NCI-H146 treated with DMSO at 0.1 percent for 48 hours (cell line): ENCODE data around the gene HSD17B8.

Source experiments
- DNase-seq: peaks from one replicate; lab custom pipeline; 2025; ENCODE audit not compliant: unreplicated experiment; lab: John Stamatoyannopoulos, UW

Gene HSD17B8

DNA sequence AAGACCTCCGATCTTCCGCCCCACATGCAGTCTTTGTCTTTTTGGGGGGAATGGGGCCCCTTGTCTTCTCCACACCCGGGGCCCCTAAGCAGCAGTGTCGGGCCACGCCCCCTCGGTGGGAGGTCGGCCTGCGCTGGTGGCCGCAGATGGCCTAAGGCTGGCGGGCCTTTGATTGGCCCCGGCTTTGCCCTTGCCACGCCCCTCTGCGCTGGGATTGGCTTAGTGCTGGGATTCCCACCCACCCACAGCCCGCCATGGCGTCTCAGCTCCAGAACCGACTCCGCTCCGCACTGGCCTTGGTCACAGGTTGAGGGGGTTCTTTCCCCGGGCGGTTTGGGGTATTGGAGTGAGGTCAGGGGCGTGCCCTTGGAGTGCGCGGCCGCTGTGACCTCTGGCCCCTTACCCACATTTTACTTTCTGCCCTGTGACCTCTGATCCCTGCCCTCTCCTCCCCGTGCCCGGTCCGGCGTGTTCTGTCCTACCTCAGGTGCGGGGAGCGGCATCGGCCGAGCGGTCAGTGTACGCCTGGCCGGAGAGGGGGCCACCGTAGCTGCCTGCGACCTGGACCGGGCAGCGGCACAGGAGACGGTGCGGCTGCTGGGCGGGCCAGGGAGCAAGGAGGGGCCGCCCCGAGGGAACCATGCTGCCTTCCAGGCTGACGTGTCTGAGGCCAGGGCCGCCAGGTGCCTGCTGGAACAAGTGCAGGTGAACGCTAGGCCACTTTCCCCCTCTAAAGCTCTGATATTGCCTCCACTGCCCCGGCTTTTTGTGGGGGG, at the start of gene HSD17B8:
TSS of gene HSD17B8 (plus strand) at position 241 of the 776 bp plus-strand sequence. CDS start at position 255, 14 bp downstream.
- peak; percentile 65 for DNase-seq

DNA sequence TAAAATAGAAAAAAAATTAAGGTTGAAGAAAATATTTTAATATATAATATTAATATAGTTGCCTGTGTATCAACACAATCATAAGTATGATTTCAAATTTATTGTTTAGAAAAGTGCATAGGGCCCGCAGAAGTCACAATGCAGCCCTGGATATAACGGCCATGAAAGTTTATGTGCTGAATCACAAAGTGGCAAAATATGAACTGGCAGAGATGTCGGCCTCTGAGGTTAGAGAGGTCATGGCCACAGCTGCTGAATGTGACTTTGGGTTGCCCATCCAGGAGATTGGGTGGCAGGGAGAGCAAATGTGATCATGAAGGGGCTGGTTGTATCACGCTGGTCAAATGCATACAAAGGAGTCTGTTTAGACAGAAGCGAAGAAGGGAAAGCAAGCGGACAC, 47.9 kb upstream of the HSD17B8 start:
- no peak for DNase-seq

DNA sequence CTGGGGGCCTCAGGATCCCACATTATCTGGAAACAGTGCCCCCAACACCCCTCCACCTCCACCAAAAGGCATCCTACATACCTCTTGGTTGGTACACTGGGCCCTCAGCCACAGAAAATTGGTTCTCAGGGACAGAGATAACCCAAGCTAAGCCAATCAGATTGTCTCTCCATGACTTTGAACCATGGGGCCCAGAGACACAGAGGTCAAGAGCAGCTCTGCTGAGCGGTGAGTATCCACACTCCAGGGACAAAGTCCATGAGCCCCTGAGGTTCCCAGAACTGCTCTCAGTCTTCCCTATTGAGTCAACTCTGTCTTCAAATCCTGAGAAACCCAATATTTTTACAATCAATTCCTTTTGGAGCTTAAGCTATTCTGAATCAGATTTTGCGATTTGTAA, 47.5 kb upstream of the HSD17B8 start:
- no peak for DNase-seq

DNA sequence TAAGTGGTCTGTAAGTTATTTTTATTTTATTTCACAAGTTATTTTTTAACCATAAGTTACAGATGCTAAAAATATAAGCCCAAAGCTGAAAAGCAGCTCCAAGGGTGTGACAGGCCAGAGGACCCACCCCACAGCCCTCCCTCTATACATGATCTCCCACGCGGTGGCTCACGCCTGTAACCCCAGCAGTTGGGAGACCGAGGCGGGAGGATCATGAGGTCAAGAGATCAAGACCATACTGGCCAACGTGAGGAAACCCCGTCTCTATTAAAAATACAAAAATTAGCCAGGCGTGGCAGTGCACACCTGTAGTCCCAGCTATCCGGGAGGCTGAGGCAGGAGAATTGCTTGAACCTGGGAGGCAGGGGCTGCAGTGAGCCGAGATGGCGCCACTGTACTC, 44.4 kb upstream of the HSD17B8 start:
- no peak for DNase-seq

DNA sequence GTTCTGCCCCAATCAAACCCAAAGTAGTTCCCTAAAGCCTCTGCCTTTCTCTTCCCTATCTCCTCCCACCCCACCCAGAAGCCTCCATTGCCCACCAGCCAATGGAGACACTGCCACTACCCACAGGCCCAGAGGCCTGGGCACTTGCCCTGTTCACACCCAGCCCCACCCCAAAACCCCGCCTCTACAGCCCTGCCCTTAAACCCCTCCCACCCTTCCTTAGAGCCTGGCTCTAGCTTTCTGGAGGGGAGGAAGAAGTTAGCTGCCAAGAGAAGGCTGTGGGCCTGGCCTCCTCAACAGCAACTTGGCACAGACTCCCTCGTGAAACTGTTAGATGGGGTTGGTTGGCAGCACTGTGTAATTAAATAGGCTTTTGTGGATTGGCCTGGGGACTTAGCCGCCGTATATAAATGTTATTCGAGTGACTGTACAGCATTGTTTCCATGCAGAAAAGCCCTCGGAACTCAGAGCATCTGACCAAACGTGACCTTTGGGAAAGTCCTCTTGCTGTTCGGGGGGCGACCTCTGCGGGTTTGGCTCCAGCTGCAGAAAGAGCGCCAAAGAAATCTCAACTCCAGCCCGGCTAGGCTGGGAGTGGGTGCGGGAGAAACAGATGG, 43.6 kb upstream of the HSD17B8 start:
- no peak for DNase-seq

DNA sequence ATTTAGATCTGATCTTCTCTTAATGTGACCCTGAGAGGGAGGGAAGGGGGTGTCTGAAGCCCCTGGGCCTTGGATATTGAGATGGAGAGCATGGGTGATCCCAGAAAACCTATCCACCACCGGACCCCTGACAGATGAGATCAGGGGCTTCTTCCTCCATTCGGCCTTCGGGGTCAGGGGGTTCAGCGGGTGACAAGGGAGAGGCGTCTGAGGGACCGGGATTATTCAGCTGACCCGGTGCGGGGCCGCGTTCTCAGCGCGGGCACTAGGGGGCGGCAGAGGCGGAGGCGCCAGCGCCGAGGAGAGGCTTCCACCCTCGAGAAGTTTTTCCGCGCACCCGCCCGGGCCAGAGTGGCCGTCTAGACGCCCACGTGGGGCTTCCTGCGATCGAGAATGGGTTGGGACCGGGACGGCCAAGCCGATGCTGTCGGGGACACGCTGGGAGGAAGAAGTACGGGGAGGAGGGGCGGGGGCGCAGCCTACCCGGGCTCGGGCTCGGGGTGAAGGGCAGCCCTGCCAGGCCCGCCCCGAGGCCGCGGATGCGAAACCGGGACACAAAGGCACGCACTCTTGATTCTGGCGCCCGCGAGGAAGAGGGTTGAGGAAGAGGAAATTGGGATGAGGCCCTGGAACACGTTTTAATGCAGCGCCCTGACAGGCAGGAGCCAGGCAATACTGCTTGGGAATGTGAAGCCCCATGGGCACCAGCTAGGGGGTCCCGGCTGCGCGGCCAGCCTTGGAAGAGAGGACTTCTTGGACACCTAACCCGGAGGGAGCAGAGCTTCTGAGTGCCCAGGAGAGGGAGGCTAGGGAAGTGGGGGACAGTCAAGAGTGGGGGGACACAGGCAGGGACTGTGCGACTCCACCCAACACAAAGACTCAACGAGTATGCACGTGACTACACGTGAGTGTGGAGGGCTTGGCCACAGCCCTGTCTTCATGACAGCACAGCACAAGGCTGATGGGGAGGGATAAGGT, 42.8 kb upstream of the HSD17B8 start:
- DNase-seq = peak; percentile 20

DNA sequence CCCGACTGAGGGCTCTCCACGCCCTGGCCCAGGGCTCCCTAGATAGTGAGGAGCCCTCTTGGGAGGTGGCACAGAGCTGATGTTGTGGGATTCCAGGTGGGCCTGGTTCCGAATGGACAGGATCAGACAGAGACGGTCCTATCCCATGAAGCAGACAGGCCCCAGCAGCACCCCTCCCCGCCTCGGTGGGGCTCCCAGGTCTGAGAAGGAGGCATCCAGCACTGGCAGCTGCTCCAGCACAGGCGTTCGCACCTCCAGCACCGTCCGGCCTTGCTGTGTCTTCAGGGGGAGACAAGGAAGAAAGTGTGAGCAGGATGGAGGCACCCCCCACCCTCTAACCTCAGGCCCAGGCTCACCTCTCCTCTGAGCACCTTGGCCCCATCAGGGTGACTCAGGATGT, 40.9 kb upstream of the HSD17B8 start:
- DNase-seq = no peak

DNA sequence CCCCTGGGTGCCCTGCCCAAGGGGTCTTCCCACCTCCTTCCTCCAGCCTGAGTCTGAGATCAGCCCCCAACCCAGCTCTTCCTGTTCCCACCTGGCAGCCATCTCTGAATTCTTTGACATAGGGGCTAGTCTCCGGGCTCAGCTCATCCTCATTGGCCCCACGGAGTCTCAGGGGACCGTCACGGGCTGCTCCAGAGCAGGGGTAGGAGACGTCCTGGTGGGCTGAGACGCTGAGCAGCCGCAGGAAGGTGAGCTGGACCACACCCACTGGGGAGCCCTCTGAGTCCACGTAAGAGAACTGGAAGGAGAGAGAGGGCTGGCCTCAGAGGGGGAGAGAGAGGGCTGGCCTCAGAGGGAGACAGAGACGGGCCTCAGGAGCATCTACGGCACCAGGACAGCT, 40.3 kb upstream of the HSD17B8 start:
- no peak for DNase-seq

DNA sequence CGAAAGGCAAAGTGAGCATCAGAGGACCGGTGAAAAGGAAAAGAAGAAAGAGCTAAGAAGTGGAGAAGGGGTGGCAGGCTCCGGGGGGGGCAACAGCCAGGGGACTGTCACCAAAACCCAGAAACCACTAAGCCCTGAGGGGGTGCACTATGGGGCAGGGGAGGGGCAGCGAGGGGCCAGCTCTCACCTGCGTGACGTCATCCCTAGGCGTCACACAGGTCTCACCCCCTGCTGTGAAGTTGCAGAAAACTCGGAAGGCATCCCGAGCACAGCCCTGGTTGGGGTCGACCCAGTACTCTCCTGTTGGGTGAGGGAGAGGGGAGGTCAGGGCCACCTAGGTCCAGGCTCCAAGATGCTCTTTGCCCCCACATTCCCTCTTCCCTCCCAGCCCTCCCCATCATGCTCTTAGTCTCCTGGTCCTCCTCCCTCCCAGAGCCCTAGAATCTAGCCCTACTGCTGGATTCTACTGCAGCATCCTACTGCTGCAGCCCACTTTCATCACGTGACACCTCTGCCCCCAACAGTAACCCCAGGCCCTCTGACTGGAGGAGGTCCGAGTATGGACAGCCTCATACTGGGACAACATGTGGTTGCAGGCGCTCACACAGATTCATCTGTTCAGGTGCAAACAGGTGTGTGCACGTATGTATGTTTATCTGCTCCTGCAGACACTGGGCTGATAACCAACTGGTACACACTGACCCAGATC, 39.6 kb upstream of the HSD17B8 start:
- DNase-seq = no peak

DNA sequence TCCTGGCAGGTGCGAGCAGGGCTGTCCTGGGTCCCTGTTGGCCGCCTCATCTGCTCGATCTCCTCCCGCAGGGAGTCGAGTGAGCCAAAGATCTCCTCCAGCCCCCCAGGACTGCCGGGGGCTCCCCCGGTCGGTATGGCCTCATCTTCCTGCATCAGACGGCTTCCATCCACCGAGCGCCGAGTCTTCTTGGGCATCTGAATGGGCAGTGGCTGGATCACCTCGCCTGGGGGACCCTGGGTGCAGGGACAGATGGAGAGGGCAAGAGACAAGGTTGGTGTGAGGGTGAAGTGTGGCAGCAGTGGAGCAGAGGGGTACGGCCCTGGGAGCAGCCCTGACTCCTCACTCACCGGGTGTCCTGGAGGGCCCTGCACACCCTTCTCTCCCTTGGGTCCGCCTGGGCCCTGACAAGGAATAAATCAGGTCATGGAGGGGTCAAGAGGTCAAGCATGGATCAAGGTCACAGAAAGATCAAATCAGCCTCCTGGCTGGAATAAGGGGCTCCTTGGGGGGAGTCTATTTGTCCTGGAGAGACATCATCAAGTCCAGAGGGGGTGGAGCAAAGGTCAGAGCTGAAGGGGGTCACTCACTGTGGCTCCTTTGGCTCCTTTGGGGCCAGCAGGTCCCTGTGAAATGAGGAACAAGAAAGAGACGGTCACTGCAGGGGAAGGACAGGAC, 38.7 kb upstream of the HSD17B8 start:
- no peak for DNase-seq

DNA sequence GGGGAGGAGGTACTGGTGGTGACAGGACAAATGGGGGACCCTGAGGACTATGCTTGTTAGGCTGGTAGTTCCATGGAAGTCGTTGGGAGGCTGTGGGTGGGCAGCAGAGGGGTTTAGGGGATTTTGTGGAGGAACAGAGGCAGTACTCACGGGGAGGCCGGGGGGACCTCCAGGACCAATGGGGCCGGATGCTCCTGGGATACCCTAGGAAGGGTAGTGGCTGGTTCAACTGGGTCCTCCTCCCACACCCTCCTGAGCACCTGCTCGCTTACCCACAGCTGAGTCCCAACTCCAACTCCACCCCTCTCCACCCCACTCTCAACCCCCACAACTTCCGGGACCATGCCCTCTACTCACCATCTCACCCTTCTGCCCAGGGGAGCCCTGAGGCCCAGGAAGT, 38.1 kb upstream of the HSD17B8 start:
- no peak for DNase-seq

DNA sequence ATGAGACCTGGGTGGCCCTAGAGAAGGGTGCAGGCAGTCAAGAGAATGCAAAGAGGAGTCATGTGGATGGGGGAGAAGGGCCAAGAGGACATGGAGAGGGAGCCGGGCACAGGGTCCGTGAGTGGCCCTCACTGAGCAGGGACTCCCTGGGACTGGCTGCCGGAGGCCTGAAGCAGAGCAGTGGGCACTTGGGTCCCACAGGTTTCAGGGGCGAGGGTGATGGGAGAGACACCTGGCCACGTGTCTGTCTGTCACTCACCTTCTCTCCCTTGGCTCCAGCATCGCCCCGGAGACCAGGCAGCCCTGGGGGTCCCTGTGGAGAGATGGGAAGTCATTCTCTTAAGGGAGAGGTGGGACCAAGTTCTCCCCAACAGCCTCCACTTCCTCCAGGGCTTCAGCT, 37.6 kb upstream of the HSD17B8 start:
- DNase-seq = no peak

DNA sequence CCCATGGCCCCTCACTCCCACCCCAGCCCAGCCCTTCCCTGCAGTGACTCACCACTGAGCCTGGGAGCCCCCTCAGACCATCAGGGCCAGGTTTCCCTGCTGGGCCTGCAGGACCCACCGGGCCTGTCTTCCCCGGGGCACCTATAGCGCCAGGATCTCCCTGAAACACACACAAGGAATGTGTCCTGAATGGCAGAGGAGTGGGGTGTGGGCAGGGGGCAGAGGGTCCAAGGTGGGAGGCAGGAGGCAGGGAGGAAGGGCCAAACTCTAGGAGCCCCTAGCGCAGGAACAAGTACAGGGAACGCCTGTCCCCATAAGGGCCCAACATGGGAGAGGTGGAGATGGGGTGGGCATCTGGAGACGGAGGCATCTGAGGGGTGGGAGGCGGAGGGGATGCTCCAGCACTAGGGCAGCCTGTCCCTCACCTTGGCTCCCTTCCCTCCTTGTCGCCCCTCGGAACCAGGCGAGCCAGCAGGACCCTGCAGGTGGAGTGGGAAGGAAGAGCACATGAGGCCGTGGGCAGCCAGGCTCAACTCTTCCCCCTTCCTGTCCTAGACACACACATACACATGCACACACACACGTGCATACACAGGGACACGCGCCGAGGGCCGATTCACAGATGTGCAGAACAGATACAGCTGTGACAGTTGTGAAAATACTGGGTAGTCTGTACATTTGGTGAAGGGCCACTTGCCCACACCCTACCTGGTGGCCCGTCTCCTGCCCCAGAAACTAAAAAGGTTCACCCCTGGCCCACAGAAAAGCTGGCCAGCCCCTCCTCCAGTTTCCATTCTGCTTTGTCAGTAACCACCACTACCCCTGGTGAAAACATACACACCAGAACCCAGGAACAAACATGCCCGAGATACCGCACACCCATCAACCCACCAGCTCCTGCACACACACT, 36.8 kb upstream of the HSD17B8 start:
- no peak for DNase-seq

DNA sequence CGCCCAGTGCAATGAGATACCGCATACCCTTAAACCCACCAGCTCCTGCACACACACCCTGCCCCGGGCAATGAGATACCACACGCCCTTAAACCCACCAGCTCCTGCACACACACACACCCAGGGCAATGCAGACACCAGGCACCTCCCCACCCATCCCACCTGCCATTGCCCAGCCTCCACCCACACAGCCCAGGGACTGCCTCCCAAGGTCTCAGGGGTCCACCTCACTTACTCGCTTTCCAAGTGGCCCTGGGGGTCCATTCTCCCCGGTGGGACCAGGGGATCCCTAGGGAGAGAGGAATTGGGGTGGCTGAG, 36.2 kb upstream of the HSD17B8 start:
- no peak for DNase-seq

DNA sequence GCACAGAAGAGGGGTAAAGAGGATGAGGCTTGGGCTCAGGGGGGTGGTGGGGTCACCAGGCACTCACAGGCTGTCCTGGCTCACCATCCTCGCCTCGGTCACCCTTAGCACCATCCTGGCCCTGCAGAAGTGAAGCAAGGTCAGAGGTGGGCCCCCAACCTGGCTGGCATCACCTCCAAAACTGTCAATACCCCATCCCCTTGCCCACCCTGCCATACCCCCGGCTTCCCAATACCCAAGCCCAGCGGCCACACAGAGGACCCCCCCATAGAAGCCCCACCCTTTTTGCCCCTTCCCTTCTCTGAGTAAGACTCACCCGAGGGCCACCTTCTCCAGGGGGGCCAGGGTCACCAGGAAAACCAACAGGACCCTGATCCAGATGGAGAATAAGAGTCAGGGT, 35.8 kb upstream of the HSD17B8 start:
- no peak for DNase-seq

DNA sequence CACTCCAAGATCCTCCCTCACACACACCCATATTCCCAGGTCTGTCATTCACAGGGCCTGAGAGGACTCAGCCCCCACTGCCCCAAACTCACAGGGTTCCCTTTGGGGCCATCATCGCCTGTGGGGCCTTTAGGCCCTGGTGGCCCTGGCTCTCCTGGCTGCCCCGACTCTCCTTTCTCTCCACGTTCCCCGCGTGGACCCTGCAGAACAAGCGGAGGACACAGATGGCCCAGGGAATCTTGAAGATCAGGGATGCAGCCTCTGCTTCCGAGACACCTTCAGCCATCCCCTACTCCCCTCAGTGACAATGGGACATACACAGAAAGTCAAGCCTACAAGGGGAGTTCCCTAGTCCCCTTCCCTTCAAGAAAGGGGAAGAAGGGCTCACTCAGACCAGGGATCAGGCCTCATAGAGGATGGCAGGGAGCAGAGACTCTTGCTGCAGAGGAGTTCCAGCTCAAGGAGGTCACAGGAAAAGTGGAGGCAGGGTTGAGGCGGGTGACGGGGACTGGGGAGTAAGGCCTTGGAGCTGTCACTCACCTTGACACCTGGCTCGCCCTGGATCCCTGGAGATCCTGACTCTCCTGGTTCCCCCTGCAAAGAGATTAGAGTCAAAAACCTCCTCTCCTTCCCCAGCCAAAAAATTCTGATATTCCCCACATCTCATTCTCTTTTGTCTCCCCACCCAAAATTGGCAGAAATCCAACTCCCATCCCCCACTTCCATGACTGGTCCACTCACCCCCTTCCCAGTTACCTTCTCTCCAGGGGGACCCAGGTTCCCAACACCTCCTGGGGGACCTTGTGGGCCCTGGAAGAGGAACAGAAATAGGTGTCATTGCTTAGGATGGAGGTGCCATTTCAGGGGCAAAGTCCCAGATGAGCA, 34.9 kb upstream of the HSD17B8 start:
- DNase-seq = no peak

DNA sequence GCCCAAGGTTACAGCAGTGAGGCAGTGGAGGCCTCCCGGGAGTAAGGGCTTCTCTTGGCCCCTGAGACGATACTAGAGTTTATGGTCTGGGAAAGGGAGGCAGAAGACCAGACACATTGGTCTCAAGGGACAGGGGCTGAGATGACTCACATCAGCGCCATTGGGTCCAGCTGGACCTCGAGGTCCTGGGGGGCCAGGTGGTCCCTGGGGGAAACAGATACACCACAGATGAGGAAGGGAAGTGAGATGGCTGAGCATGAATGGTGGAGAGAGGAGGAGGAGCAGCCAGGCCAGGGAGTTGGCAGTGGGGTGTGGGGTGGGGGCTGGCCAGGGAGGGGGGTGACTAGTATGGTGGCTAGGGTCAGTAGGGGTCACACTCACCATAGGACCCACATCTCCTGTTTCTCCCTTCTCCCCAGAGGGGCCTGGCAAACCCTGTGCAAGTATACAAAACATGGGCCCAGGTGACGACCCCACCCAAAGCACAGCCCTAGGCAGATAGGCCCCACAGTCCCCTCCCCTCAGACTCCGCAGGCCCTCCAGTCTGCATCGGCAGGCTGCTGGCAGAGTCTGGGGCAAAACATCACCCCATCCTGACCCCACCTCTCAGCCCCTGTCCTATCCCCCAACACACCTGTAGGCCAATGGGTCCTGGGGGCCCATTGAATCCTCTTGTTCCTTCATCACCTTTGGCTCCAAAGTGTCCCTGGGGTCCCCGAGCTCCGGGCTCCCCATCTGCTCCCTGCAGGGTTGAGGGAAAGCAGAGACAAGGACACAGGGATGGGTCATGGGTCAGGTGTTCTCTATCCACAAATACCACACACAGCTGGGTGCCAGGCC, 34.1 kb upstream of the HSD17B8 start:
- DNase-seq = no peak
